Measurements from ENCODE around the gene FAR2. TPM values are rescaled to one million over a fixed set of nuclear protein-coding genes. Genes with fewer than 3 reads are reported as not detected.

Gene FAR2
- total and polyA plus RNA-seq, 2 donors (not counting 3 experiments of a cell fraction or from before 2014, with no cell fraction given) = 32.3 to 61.7 TPM

DNA sequence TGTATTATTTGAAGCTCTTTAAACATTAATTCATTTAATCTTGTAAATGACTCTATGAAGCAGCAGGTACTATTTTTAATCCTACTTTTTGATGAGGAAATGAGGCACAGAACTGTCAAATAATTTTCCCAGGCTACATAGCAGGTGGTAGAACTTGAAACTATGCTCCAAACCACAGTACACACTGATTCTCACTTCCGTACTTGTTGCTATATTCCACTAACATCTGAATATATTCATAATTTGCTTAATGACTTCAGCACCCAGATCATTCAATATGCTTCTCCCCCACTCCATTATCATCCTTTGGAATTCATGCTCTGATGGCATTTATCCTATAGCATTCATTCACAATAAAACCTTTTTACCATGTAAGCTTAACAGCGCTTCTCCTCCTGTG lies 227.0 kb downstream of the FAR2 start:
- TF ChIP-seq JUN (IDR thresholded peaks at IDR 0.05; ENCODE audit: borderline replicate concordance, insufficient read depth, insufficient read length, low read depth) = no peak
- no peaks in the 10 kb centered on the region for H3K9me1 ChIP-seq (replicated peaks; ENCODE audit: control insufficient read depth, extremely low read depth, insufficient read depth, low read length)
- DNase-seq (ENCODE audit: low read depth, low spot score) = no peak
- no peak overlapping the region for H3K27ac ChIP-seq (ENCODE audit: insufficient read depth, low read depth, low read length)
- H3K36me3 ChIP-seq (ENCODE audit: control insufficient read depth in 2 of 2, extremely low read depth in 1 of 2, insufficient read depth in 2 of 2, low read length in 2 of 2) = peaks cover 0 to 4% of the 10 kb centered on the region in 2 experiments
- H3K4me2 ChIP-seq (ENCODE audit: insufficient read depth, low read length) = no peak overlapping the region
- H4K20me1 ChIP-seq (replicated peaks; ENCODE audit: control insufficient read depth, extremely low read depth, insufficient read depth, low read length) = no peaks in the 10 kb centered on the region
- no peak for FAIRE-seq
- H3K4me3 ChIP-seq (replicated peaks in 1 of 3; ENCODE audit: insufficient read depth in 1 of 3, low read depth in 1 of 3, low read length in 3 of 3) = no peak overlapping the region
- POLR2A ChIA-PET = no interaction called here
- H3K4me1 ChIP-seq (ENCODE audit: control insufficient read depth, extremely low read depth, insufficient read depth, low read length) = peaks cover 12% of the 10 kb centered on the region
- BruUV-seq (replicated peaks) = no TSS peak
- dilution Hi-C loops (cut with MboI; ENCODE audit: extremely low pct_ligation_motif_present, low sequenced_read_pairs) = no loop called here
- no peak overlapping the region for H3K9ac ChIP-seq (replicated peaks; ENCODE audit: extremely low read depth, insufficient read depth, low read length)
- no peaks in the 10 kb centered on the region for H3K27me3 ChIP-seq (ENCODE audit: control insufficient read depth in 2 of 2, insufficient read depth in 2 of 2, low read length in 2 of 2)
- H2AFZ ChIP-seq (ENCODE audit: low read depth, low read length) = no peak overlapping the region
- CTCF ChIA-PET = interaction anchor here (0.9 kb wide), 1 partner anchor 1320 kb away, joined by 3 read pairs; the partner anchor contains the start of gene IPO8
- intact Hi-C loops (cut with micrococcal nuclease) = no loop called here
- no peaks in the 10 kb centered on the region for H3K9me3 ChIP-seq (replicated peaks; ENCODE audit: control insufficient read depth, insufficient read depth, low read length)
- peaks cover 73% of the 10 kb centered on the region for H3K79me2 ChIP-seq (ENCODE audit: control insufficient read depth, insufficient read depth, low read length)

DNA sequence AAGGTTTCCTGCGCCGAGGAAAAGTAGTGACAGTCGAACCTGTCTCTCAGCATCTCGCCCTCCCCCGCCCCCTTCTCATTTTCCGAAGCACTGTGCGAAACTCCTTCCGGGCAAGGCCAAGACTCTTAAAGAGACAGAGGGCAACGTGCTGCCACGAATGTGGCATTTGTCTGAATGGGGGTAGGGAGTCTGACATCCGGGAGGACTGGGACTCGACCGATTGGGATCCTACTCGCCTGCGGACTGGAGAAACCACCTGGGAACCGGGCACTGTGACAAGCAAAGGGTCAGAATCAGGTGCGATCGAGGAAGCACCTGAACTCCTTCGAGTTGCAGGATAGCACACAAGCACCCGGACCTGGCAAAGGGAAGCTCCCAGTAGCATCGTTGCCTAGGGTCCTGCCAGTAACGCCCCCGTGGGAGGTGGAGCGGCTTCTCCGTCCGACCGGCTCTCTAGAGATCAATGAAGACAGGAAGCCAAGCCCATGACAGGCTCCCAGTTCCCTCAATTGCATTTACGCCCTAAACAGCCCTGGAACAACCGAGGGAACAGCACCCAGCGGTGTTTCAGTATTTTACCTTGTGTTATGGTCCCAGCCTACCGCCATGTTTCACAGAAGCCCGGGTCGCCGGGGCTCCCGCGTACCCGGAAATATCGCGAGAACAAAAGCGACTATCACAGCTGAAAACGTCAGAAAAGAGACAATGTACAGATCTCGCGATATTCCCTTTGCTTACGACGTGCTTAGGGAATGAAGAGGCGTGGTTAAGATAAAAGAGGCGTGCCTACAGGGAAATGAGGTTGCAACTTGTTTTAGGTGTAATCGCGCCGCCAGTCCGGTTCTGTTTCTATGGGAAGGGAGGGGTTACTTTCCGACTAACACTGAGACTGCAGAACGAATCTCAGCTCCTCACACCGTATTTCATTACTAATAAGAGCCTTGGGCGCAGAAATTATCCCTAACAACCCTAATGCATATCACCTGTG lies 231.8 kb downstream of the FAR2 start, which contains the start of gene ERGIC2:
TSS of gene ERGIC2 (minus strand) at position 637 of the 988 bp plus-strand sequence. CDS start 9,539 bp downstream, outside the sequence.
- peak within 1 kb of the TSS; percentile 76 for H3K27ac ChIP-seq (ENCODE audit: insufficient read depth, low read depth, low read length)
- H2AFZ ChIP-seq (ENCODE audit: low read depth, low read length) = peak within 1 kb of the TSS; percentile 76
- peaks cover 0 to 4% of the 10 kb centered on the region in 2 experiments for H3K27me3 ChIP-seq (ENCODE audit: control insufficient read depth in 2 of 2, insufficient read depth in 2 of 2, low read length in 2 of 2)
- H4K20me1 ChIP-seq (replicated peaks; ENCODE audit: control insufficient read depth, extremely low read depth, insufficient read depth, low read length) = no peaks in the 10 kb centered on the region
- ChIA-PET POLR2A (interaction anchor here (1.0 kb wide), 1 partner anchor 14 kb away, joined by 4 read pairs; no protein-coding TSS in a partner anchor), CTCF (interaction anchor here (0.6 to 1.1 kb wide), 2 partner anchors 73 to 293 kb away, joined by 3 read pairs; no protein-coding TSS in a partner anchor)
- BruUV-seq (replicated peaks) = TSS peak; percentile 71
- FAIRE-seq (peak; percentile 90), DNase-seq (ENCODE audit: low read depth, low spot score) (peak; percentile 98)
- peak within 1 kb of the TSS; percentile 44 to 97 (median 87) for H3K4me3 ChIP-seq (replicated peaks in 1 of 3; ENCODE audit: insufficient read depth in 1 of 3, low read depth in 1 of 3, low read length in 3 of 3)
- intact Hi-C loops (cut with micrococcal nuclease) = loop anchor here (2.0 to 5.0 kb wide), 2 partner anchors 138 to 234 kb away; partner anchors contain the start of gene FAR2
- peak within 1 kb of the TSS; percentile 99 for H3K4me2 ChIP-seq (ENCODE audit: insufficient read depth, low read length)
- H3K79me2 ChIP-seq (ENCODE audit: control insufficient read depth, insufficient read depth, low read length) = peaks cover 48% of the 10 kb centered on the region
- peak; percentile 46 for TF ChIP-seq POLR2AphosphoS5 (IDR thresholded peaks at IDR 0.05; ENCODE audit: insufficient read depth, low read depth, low read length)
- no peak for TF ChIP-seq EZH2 (IDR thresholded peaks at IDR 0.05; ENCODE audit: borderline replicate concordance, low read depth, low read length, severe bottlenecking)
- TF ChIP-seq POLR2A (IDR thresholded peaks at IDR 0.05; ENCODE audit: low read depth, low read length) = peak; percentile 65
- TF ChIP-seq, protein P1, sequence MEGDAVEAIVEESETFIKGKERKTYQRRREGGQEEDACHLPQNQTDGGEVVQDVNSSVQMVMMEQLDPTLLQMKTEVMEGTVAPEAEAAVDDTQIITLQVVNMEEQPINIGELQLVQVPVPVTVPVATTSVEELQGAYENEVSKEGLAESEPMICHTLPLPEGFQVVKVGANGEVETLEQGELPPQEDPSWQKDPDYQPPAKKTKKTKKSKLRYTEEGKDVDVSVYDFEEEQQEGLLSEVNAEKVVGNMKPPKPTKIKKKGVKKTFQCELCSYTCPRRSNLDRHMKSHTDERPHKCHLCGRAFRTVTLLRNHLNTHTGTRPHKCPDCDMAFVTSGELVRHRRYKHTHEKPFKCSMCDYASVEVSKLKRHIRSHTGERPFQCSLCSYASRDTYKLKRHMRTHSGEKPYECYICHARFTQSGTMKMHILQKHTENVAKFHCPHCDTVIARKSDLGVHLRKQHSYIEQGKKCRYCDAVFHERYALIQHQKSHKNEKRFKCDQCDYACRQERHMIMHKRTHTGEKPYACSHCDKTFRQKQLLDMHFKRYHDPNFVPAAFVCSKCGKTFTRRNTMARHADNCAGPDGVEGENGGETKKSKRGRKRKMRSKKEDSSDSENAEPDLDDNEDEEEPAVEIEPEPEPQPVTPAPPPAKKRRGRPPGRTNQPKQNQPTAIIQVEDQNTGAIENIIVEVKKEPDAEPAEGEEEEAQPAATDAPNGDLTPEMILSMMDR (IDR thresholded peaks at IDR 0.05; ENCODE audit: extremely low read depth in 1 of 2, insufficient read depth in 1 of 2, low read depth in 1 of 2, low read length in 2 of 2) = no peak
- no peak for TF ChIP-seq MYC (IDR thresholded peaks at IDR 0.05; ENCODE audit: low read depth, low read length)
- TF ChIP-seq JUN (IDR thresholded peaks at IDR 0.05; ENCODE audit: borderline replicate concordance, insufficient read depth, insufficient read length, low read depth) = no peak
- H3K9me3 ChIP-seq (replicated peaks; ENCODE audit: control insufficient read depth, insufficient read depth, low read length) = no peaks in the 10 kb centered on the region
- H3K9me1 ChIP-seq (replicated peaks; ENCODE audit: control insufficient read depth, extremely low read depth, insufficient read depth, low read length) = no peaks in the 10 kb centered on the region
- dilution Hi-C loops (cut with MboI; ENCODE audit: extremely low pct_ligation_motif_present, low sequenced_read_pairs) = no loop called here
- H3K36me3 ChIP-seq (ENCODE audit: control insufficient read depth in 2 of 2, extremely low read depth in 1 of 2, insufficient read depth in 2 of 2, low read length in 2 of 2) = no peaks in the 10 kb centered on the region
- H3K4me1 ChIP-seq (ENCODE audit: control insufficient read depth, extremely low read depth, insufficient read depth, low read length) = peaks cover 12% of the 10 kb centered on the region
- H3K9ac ChIP-seq (replicated peaks; ENCODE audit: extremely low read depth, insufficient read depth, low read length) = peak within 1 kb of the TSS; percentile 97

Data from endothelial cell of umbilical vein (primary cell).